ENCODE results near the gene KCTD19. TPM values are rescaled to one million over a fixed set of nuclear protein-coding genes. Genes with fewer than 3 reads are reported as not detected.
A peak's percentile ranks its signal among the peaks of the same experiment; 100 is the strongest.

The KCTD19 gene
- total RNA-seq, 1 donor from 2014 or later, result not detected

DNA sequence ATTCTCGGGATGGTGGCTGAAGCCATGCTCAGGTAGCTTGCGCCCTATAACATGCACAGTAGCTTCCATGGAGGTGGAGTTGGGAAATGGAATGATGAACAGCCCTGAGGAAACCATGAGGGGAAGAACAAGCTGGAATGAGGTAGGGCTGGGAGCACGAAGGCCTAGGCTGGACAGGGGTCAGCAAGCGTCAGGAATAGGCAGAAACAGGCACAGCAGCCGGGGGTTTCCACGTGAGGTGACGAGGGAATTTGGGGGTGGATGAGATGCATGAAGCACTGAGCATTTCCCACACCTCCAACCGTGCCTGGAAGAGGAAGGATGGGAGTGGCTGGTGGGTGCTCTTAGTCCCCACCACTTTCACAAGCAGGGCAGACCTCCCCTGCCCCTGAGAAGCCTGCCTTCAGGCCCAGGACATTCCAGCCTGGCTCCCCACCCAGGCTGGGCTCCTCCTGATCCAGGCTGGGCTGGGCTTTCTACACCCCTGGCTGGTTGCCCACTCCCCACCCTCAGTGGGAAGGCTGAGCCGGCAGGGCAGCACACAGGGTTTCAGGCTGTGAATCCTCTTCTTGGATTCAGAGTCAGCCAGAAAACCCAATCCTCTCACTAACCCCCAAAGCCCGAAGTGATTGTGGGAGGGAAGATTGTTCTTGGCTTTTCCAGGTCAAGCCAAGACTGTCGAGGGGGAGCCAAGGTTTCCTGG is 25.3 kb downstream of the KCTD19 start:
- intact Hi-C loops (cut with DNase I), result no loop called here
- Histone ChIP-seq H3K36me3 (no peaks in the 10 kb centered on the region), H3K27ac (peak overlapping the region; percentile 73), H3K9me3 (no peaks in the 10 kb centered on the region), H3K27me3 (no peaks in the 10 kb centered on the region), H3K4me1 (peaks cover 17% of the 10 kb centered on the region), H3K4me3 (no peak overlapping the region)
- DNase-seq (ENCODE audit: extremely low spot score in 2 of 2), result no peak
- no peak for TF ChIP-seq POLR2A (IDR thresholded peaks at IDR 0.05)
- TF ChIP-seq, protein P1, sequence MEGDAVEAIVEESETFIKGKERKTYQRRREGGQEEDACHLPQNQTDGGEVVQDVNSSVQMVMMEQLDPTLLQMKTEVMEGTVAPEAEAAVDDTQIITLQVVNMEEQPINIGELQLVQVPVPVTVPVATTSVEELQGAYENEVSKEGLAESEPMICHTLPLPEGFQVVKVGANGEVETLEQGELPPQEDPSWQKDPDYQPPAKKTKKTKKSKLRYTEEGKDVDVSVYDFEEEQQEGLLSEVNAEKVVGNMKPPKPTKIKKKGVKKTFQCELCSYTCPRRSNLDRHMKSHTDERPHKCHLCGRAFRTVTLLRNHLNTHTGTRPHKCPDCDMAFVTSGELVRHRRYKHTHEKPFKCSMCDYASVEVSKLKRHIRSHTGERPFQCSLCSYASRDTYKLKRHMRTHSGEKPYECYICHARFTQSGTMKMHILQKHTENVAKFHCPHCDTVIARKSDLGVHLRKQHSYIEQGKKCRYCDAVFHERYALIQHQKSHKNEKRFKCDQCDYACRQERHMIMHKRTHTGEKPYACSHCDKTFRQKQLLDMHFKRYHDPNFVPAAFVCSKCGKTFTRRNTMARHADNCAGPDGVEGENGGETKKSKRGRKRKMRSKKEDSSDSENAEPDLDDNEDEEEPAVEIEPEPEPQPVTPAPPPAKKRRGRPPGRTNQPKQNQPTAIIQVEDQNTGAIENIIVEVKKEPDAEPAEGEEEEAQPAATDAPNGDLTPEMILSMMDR (IDR thresholded peaks at IDR 0.05), result no peak
- peak in 1 of 2 donors; percentile 22 for TF ChIP-seq POLR2AphosphoS5 (IDR thresholded peaks at IDR 0.05; ENCODE audit: insufficient read depth in 1 of 2, low read depth in 1 of 2)

DNA sequence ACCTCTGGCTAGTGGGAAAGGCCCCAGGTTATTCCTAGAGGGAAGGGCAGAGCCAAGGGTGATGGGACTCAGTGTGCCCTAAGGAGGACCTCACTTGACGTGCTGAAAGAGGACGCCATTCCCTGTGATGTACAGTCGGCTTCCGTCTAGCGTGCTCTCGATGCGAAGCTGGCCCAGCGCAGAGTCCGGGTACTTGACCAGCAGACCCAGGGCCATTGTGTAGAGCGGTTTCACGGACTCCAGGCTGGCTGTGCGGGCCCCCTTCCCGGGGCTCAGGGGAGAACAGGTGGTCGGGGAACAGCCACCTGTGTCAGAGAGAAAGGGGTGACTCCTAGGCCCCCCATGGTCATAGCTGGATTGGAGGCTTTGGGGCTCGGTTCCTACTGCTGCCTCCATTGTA is 27.3 kb downstream of the KCTD19 start:
- H3K27me3 ChIP-seq, result no peaks in the 10 kb centered on the region
- H3K36me3 ChIP-seq, result no peaks in the 10 kb centered on the region
- H3K27ac ChIP-seq, result no peak overlapping the region
- no peaks in the 10 kb centered on the region for H3K9me3 ChIP-seq
- intact Hi-C loops (cut with DNase I), result no loop called here
- peaks cover 33% of the 10 kb centered on the region for H3K4me1 ChIP-seq
- DNase-seq (ENCODE audit: extremely low spot score in 2 of 2), result no peak
- TF ChIP-seq POLR2AphosphoS5 (IDR thresholded peaks at IDR 0.05; ENCODE audit: insufficient read depth in 1 of 2, low read depth in 1 of 2) (no peak), POLR2A (IDR thresholded peaks at IDR 0.05) (no peak)
- TF ChIP-seq, protein P1 (IDR thresholded peaks at IDR 0.05), result no peak
- no peak overlapping the region for H3K4me3 ChIP-seq

DNA sequence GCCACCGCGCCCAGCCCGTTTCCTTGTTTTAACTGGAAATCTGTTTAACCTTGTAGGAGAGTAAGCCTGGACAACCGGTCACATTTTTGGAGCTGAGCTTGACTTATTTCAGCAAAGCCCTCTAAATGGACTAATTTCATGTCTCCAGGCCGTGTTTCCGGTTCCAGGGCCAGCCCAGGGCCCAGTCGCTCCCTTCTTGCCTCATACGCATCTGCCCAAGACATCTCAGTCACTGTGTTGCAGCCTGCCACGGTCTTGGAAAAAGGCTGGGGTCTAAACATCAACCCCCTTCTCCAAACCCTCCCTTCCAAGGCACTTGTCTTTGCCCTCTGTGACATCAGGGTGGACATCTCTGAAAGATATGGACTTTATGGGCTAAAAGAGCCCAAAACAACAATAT is 28.3 kb downstream of the KCTD19 start:
- intact Hi-C loops (cut with DNase I), result no loop called here
- peaks cover 34% of the 10 kb centered on the region for H3K4me1 ChIP-seq
- DNase-seq (ENCODE audit: extremely low spot score in 2 of 2), result no peak

DNA sequence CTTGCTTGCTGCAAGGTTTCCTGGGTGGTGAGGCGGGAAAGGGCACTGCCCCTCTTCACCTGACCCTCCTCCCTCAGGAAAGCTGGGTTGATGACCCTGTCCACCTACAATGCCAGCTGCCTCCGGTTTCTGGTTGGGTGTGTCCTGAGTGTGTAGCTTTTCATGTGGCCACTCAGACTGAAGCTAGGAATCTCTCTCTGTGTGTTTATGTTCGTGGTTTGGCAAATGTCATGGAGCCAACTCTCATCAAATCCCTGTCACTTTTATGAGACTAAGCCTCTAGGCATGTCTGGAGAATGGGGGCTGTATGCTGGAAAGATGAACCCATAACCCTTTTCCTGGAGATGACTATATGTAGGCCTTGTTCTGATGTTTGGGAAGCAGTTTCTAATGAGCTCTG is 30.1 kb downstream of the KCTD19 start:
- Histone ChIP-seq H3K36me3 (no peaks in the 10 kb centered on the region), H3K27me3 (no peaks in the 10 kb centered on the region), H3K4me1 (peaks cover 25% of the 10 kb centered on the region), H3K9me3 (no peaks in the 10 kb centered on the region), H3K27ac (no peak overlapping the region), H3K4me3 (no peak overlapping the region)
- intact Hi-C loops (cut with DNase I), result no loop called here
- no peak for TF ChIP-seq POLR2A (IDR thresholded peaks at IDR 0.05)
- no peak for TF ChIP-seq POLR2AphosphoS5 (IDR thresholded peaks at IDR 0.05; ENCODE audit: insufficient read depth in 1 of 2, low read depth in 1 of 2)
- TF ChIP-seq, protein P1 (IDR thresholded peaks at IDR 0.05), result no peak
- no peak for DNase-seq (ENCODE audit: extremely low spot score in 2 of 2)

More for the DNA sequence above, 28.3 kb downstream of the KCTD19 start:
- H3K9me3 ChIP-seq, result no peaks in the 10 kb centered on the region
- no peak overlapping the region for H3K4me3 ChIP-seq
- no peak for TF ChIP-seq POLR2AphosphoS5 (IDR thresholded peaks at IDR 0.05; ENCODE audit: insufficient read depth in 1 of 2, low read depth in 1 of 2)
- H3K27ac ChIP-seq, result no peak overlapping the region
- H3K36me3 ChIP-seq, result no peaks in the 10 kb centered on the region
- H3K27me3 ChIP-seq, result no peaks in the 10 kb centered on the region

DNA sequence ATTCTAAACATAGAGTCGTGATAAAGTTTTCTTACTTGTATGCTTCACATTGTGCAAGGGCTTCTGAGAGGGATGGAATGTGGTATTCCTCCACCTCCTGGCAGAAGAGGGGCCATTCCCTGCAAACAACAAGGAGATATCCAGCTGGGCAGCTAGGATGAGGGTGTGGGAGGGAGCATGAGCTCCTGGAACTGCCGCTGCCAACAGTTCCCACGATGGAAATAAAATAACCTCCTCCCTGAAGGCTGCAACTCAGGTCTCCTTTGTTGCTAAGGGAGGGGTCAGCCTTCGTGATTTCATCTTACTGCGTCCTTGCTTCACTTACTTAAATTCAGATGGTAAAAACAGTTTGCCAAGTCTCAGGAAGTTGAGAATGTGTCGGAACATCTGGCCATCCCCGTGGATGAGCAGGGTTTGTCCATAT is 31.6 kb downstream of the KCTD19 start:
- H3K4me1 ChIP-seq, result peaks cover 19% of the 10 kb centered on the region
- no peak for DNase-seq (ENCODE audit: extremely low spot score in 2 of 2)
- intact Hi-C loops (cut with DNase I), result no loop called here
- H3K27ac ChIP-seq, result peak overlapping the region; percentile 8
- H3K9me3 ChIP-seq, result no peaks in the 10 kb centered on the region
- no peak overlapping the region for H3K4me3 ChIP-seq
- TF ChIP-seq POLR2AphosphoS5 (IDR thresholded peaks at IDR 0.05; ENCODE audit: insufficient read depth in 1 of 2, low read depth in 1 of 2), result no peak
- TF ChIP-seq POLR2A (IDR thresholded peaks at IDR 0.05), result no peak
- TF ChIP-seq, protein P1 (IDR thresholded peaks at IDR 0.05), result no peak
- no peaks in the 10 kb centered on the region for H3K27me3 ChIP-seq
- no peaks in the 10 kb centered on the region for H3K36me3 ChIP-seq

Measured in vagina (tissue), 2 donors.